22Rv1 (cell line): ENCODE measurements around the gene AANAT.

Experiments
- ZFX ChIP-seq: fragments of 450-650 bp; IDR thresholded peaks from 2 replicates; pipeline ENCODE4 v1.6.1; 2017; ENCODE audit warnings: antibody characterized with exemption, borderline replicate concordance
- TF ChIP-seq, protein P1 (sequence below): fragments of 450-650 bp; IDR thresholded peaks from 2 replicates; pipeline ENCODE4 v1.5.1; 2017; ENCODE audit warnings: mild to moderate bottlenecking

DNA sequence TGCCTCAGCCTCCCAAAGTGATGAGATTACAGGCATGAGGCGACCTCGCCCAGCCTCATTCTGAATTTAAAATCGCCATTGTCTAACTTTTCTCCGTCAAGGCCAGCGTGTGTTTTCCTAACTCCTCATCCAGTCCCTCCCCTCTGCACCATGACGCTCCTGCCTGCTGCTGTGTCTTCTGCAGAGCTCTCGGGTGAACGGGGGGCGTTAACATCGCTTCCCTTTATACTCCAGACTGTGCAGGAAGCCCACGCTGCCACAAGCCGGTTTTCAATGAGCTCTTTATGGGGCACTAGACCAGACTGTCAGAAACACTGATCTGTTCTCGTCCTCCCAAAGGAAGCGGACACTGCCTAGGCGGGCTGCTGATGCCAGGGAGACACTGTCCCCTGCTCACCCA, 13.2 kb downstream of the AANAT start:
- TF ChIP-seq, protein P1, sequence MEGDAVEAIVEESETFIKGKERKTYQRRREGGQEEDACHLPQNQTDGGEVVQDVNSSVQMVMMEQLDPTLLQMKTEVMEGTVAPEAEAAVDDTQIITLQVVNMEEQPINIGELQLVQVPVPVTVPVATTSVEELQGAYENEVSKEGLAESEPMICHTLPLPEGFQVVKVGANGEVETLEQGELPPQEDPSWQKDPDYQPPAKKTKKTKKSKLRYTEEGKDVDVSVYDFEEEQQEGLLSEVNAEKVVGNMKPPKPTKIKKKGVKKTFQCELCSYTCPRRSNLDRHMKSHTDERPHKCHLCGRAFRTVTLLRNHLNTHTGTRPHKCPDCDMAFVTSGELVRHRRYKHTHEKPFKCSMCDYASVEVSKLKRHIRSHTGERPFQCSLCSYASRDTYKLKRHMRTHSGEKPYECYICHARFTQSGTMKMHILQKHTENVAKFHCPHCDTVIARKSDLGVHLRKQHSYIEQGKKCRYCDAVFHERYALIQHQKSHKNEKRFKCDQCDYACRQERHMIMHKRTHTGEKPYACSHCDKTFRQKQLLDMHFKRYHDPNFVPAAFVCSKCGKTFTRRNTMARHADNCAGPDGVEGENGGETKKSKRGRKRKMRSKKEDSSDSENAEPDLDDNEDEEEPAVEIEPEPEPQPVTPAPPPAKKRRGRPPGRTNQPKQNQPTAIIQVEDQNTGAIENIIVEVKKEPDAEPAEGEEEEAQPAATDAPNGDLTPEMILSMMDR = no peak
- no peak for TF ChIP-seq ZFX
